GM23248 (cell line): ENCODE data around the gene KHDRBS2.

Experiments
- EZH2 ChIP-seq: fragments of 200-600 bp; sonication (generic); IDR thresholded peaks from 2 replicates; pipeline ENCODE4 v1.6.1; 2018; ENCODE audit warnings: antibody characterized with exemption, mild to moderate bottlenecking; ENCODE audit not compliant: insufficient read depth, poor library complexity, severe bottlenecking
- EZH2phosphoT487 ChIP-seq: fragments of 200-600 bp; sonication (generic); IDR thresholded peaks from 2 replicates; pipeline ENCODE4 v1.6.1; 2018; ENCODE audit warnings: antibody characterized with exemption, moderate library complexity, mild to moderate bottlenecking, low read depth; ENCODE audit not compliant: insufficient read depth

- TF ChIP-seq EZH2phosphoT487 (no peak), EZH2 (no peak)
Observed at GRCh38 chr6:61809004-61809595, 476.9 kb downstream of the KHDRBS2 start.
